ENCODE data around the gene TMEM17. TPM values are rescaled to one million over a fixed set of nuclear protein-coding genes. Genes with fewer than 3 reads are reported as not detected.
"Not testable (repeated sequence)": the region's sequence is repeated elsewhere in the genome, so short reads cannot be mapped to it uniquely, and the experiment has no call there.

Gene TMEM17
- total RNA-seq, 1 experiment from 2014 or later, result 1.1 TPM

DNA sequence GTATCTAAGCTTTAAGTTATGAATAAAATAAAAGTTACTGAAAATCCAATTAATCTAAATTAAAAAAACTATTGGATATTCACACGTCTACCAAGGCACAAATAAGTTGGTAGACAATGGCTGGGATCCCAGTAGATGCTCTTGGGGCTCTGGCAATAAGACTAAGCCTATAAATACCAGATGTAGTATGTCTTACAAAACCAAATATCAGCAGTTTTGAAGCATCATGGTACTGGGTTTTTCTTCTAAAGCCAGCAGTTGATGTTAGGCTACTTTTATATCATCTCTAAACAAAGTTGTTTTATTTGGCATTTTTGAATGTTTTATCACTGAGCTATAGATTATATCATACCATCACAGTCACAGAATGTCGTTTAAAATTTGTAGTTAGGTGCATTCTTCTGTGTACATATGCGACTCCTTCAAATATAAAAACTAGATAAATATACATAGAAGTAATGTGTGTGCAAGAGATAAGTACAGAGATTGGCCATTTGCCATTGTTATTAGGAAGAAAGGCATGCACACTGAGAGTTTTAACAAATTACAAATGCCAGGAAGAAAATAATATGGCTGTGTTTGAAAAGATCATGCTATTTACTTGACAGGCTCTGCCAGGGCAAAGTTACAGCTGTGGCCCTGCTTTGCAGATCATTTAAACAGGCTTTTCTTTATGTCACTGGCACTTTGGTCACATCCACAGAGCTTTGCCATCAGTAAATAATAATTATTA is 21.6 kb upstream of the TMEM17 start:
- Histone ChIP-seq H3K36me3 (replicated peaks; ENCODE audit: control insufficient read depth, insufficient read depth, low read length) (no peaks in the 10 kb centered on the region), H3K27me3 (ENCODE audit: control insufficient read depth, insufficient read depth, low read length) (no peaks in the 10 kb centered on the region), H3K4me3 (ENCODE audit: insufficient read depth, low read depth, low read length) (no peak overlapping the region)
- no peak for DNase-seq

DNA sequence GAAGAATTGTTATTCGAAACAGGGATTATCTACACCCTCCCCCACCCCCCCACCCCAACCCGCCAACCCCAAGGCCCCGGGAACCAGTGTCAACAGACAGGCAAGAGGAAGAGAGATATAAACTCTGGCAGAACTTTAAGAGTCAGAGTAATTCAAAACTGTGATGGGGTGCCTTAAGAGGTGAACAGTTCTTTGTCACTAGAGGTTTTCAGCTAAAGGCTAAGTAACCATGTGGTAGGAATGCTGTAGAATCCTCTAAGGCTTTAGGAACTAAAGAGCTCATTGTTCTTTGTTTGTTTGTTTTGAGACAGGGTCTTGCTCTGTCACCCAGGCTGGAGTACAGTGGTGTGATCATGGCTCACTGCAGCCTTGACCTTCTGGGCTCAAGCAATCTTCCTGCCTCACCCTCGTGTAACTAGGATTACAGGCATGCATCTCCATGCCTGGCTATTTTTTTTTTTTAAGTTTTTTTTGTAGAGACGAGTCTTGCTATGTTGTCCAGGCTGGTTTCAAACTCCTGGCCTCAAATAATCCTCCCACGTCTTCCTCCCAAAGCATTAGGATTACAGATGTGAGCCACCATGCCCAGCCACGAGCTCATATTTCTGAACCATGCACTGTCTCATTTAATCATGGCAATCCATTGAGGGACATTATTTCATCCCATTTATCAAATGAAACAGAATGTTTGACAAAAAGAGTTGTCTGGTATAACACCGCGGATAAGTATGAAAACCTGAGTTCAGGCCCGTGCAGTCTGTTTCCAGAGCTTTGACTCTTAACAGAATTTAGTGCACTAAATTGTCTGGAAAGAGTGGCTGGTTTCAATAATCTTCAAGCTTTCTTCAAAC is 20.8 kb upstream of the TMEM17 start:
- DNase-seq, result peak; percentile 75
- Histone ChIP-seq H3K36me3 (replicated peaks; ENCODE audit: control insufficient read depth, insufficient read depth, low read length) (no peaks in the 10 kb centered on the region), H3K4me3 (ENCODE audit: insufficient read depth, low read depth, low read length) (no peak overlapping the region), H3K27me3 (ENCODE audit: control insufficient read depth, insufficient read depth, low read length) (no peaks in the 10 kb centered on the region)

DNA sequence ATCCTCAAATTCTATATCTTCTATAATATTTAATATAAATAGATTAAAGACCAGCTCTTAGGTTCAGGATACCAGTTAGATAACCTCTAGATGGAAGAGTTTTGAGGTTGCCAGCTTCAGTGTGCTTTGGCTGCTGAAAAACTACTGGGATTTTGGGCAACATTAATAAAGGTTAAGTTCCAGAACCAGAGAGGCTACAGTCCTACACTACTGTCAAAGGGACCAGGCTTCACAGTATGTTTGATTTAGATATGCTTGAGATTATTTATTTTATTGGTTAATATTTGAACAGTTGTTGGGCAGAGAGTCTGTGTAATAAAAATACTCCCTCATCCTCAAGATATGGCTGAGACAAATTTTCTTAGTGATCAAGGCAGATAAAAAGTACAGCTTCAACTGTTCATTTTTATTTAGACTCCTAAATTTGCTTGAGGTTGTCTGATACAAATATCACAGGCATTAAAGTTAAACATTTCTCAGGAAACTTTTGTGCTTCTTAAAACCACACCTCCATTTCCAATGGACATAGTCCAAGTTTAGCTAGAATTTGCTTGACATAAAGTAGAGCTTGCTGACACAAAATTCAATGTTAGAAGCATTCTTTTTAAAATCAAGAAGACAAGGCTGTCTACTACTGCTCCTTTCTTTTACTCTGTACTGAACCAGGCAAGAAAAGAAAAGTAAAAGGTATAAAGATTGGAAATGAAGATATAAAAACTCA is 19.7 kb upstream of the TMEM17 start:
- Histone ChIP-seq H3K36me3 (replicated peaks; ENCODE audit: control insufficient read depth, insufficient read depth, low read length) (no peaks in the 10 kb centered on the region), H3K4me3 (ENCODE audit: insufficient read depth, low read depth, low read length) (no peak overlapping the region), H3K27me3 (ENCODE audit: control insufficient read depth, insufficient read depth, low read length) (no peaks in the 10 kb centered on the region)
- no peak for DNase-seq

DNA sequence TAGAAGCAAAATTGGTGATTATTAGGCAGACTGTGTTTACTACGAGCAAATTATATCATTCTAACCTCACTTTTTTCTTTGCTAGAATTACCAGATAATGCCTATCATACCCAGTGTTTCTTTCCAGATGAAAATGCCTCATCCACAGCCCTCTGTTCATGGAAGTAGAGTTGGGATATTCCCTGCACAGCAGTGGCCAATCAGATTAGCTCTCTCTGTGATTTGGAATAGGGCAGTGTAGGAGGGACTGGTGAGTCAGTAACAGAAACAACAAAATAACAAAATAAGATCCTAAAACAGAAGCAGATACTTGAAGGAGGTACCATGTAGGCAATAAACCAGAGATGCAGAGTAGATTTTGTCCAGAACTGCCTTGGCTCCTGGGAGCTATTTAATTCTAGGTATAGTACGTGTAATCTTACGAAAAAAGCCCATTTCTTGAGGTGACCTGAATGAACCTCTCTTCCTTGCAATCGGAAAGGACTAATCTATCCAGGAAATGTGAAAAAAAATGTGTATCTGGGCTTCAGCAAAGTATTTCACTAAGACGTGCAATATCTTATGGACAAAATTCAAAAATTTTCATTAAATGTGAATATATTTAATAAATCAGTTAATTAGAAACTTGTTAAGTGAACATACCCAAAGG is 18.4 kb upstream of the TMEM17 start:
- no peak for DNase-seq
- Histone ChIP-seq H3K27me3 (ENCODE audit: control insufficient read depth, insufficient read depth, low read length) (no peaks in the 10 kb centered on the region), H3K36me3 (replicated peaks; ENCODE audit: control insufficient read depth, insufficient read depth, low read length) (no peaks in the 10 kb centered on the region), H3K4me3 (ENCODE audit: insufficient read depth, low read depth, low read length) (no peak overlapping the region)

DNA sequence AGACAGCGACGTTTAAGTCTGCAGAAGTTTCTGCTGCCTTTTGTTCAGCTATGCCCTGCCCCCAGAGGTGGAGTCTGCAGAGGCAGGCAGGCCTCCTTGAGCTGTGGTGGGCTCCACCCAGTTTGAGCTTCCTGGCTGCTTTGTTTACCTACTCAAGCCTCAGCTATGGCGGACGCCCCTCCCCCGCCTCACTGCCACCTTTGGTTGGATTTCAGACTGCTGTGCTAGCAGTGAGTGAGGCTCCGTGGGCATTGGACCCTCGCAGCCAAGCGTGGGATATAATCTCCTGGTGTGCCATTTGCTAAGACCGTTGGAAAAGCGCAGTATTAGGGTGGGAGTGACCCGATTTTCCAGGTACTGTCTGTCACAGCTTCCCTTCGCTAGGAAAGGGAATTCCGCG is 15.1 kb upstream of the TMEM17 start:
- not testable (repeated sequence) for H3K36me3 ChIP-seq (replicated peaks; ENCODE audit: control insufficient read depth, insufficient read depth, low read length); H3K4me3 ChIP-seq (ENCODE audit: insufficient read depth, low read depth, low read length); DNase-seq; H3K27me3 ChIP-seq (ENCODE audit: control insufficient read depth, insufficient read depth, low read length)

DNA sequence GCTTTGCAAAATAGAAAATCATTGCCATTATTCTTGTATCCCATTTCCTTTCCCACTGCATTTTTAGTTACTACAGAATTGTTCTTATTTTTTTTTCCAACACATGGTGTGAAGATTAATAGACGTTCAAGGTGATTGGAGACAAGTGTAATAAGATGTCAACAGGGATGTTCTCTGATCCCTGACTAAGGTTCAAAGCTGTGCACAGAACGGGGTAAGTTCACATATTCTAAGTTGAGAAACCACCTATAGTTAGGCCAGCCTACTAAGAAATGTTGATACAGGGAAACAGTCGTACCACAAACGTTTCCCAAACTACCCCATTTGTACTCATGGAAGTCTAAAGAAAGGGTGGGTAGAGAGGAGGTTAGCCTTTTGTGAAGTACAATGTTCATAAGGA is 6.4 kb upstream of the TMEM17 start:
- DNase-seq, result no peak
- H3K4me3 ChIP-seq (ENCODE audit: insufficient read depth, low read depth, low read length), result no peak overlapping the region
- no peaks in the 10 kb centered on the region for H3K27me3 ChIP-seq (ENCODE audit: control insufficient read depth, insufficient read depth, low read length)

DNA sequence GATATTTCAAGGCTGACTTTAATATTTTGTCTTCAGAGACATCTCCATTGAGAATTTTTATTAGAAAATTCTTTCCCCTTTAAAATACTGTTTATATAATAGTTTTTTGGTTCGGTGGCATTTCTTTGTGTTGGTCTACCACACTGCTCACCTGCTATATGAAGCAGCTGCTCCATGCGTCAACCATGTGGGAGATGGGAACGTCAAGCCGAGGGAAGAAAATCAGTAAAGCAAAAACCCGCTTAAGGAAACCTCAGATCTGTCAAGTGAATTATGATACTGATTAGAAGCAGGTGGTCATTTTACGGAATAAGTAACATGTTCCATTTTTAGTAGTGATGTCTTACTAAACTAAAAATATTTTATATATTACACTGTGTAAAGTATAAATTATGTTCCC is 5.6 kb upstream of the TMEM17 start:
- no peak for DNase-seq
- Histone ChIP-seq H3K27me3 (ENCODE audit: control insufficient read depth, insufficient read depth, low read length) (no peaks in the 10 kb centered on the region), H3K36me3 (replicated peaks; ENCODE audit: control insufficient read depth, insufficient read depth, low read length) (no peaks in the 10 kb centered on the region), H3K4me3 (ENCODE audit: insufficient read depth, low read depth, low read length) (no peak overlapping the region)

More for the DNA sequence above, 6.4 kb upstream of the TMEM17 start:
- no peaks in the 10 kb centered on the region for H3K36me3 ChIP-seq (replicated peaks; ENCODE audit: control insufficient read depth, insufficient read depth, low read length)

DNA sequence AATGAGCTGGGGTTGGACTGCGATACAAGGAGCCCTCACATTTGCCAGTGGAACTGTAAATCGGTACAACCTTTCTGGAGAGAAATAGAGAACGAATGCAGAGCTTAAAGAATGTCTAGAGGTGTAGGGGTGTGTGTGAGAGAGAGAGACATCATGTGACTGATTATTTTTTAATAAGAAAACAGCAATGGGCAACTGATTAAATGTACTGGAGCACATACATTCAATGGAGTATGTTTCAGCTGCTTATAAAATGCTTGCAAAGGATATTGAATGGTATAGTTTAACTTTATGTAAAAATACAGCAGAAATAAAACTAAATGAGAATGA is 391 bp upstream of the TMEM17 start:
- no peak for DNase-seq
- Histone ChIP-seq H3K27me3 (ENCODE audit: control insufficient read depth, insufficient read depth, low read length) (no peaks in the 10 kb centered on the region), H3K36me3 (replicated peaks; ENCODE audit: control insufficient read depth, insufficient read depth, low read length) (no peaks in the 10 kb centered on the region), H3K4me3 (ENCODE audit: insufficient read depth, low read depth, low read length) (peak overlapping the region; percentile 75)

DNA sequence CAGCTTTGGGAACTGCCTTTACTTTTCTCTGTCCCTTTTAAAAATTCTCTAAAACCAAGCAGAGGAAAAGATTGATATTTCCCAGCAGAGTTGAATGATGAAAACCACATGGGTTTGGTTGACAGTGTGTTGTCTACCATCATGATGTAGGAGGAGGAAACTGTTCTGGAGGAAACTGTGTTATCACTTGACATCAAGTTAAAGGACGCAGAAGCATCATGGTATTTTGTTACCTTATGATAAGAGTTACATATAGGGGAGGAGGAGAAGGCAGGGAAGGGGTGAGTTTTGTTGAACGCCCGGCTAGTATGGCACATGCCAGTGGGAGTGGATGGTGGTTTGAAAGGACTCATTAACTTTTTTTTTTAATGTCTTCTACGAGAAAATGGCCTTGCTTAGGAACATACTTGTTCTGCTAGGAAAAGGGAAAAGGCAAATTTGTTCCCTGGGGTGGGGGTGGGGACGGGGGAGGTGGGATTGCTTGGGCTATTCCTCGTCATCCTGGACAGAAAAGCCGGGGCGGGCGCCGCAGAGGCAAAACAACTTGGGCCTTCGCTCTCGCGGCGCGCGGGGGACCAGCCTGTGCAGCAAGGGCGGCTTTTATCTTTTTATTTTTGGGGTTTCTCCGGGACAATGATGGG is 766 bp downstream of the TMEM17 start:
- Histone ChIP-seq H3K4me3 (ENCODE audit: insufficient read depth, low read depth, low read length) (peak overlapping the region; percentile 75), H3K27me3 (ENCODE audit: control insufficient read depth, insufficient read depth, low read length) (no peaks in the 10 kb centered on the region), H3K36me3 (replicated peaks; ENCODE audit: control insufficient read depth, insufficient read depth, low read length) (no peaks in the 10 kb centered on the region)
- DNase-seq, result no peak

DNA sequence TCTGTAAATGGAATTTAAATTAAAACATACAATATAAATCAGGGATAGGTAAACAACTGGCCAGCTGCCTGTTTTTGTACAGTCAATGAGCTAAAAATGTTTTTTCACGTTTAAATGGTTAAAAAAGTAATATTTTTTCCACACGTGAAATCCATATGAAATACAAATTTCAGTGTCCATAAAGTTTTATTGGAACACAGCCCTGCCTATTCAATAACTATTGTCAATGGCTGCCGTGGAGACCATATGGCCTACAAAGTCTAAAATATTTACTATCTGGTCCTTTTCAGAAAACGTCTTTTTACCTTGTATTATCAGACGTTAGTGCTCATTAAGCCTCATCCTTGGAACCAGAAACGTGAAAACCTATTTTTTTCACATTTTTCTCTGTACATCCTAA is 1.3 kb downstream of the TMEM17 start:
- Histone ChIP-seq H3K36me3 (replicated peaks; ENCODE audit: control insufficient read depth, insufficient read depth, low read length) (no peaks in the 10 kb centered on the region), H3K4me3 (ENCODE audit: insufficient read depth, low read depth, low read length) (no peak overlapping the region), H3K27me3 (ENCODE audit: control insufficient read depth, insufficient read depth, low read length) (no peaks in the 10 kb centered on the region)
- DNase-seq, result no peak

DNA sequence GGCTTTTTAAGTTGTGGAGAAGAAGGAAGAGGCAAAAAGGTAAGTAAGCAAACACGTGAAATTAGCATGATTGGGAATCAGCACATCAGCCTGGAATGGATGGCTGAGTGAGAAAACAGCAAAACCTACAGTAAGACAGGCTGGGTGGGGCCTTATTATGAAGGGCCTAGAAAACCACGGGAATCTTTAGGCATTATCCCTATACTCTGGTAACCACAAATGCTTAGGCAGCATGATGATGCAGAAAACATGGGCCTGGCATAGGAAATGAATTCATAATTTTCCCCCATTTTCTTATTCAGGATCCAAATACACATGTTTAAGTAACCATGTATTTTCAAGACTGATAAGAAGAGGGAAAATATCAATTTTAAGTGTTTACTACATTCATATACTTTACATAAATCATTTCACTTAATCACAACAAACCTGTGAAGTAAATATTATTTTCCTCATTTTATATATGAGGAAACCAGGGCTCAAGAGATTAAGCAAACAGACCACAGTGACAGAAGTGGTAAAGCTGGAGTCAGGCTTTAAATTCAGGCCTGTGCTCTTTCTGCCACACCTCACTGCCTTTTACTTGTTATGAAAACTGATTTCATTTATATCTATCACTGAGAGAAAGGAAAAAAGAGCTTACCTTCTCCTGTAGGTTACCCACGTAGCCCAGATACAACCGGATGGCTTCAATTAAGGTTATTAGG is 4.0 kb downstream of the TMEM17 start:
- DNase-seq, result no peak
- Histone ChIP-seq H3K4me3 (ENCODE audit: insufficient read depth, low read depth, low read length) (no peak overlapping the region), H3K36me3 (replicated peaks; ENCODE audit: control insufficient read depth, insufficient read depth, low read length) (no peaks in the 10 kb centered on the region), H3K27me3 (ENCODE audit: control insufficient read depth, insufficient read depth, low read length) (no peaks in the 10 kb centered on the region)

DNA sequence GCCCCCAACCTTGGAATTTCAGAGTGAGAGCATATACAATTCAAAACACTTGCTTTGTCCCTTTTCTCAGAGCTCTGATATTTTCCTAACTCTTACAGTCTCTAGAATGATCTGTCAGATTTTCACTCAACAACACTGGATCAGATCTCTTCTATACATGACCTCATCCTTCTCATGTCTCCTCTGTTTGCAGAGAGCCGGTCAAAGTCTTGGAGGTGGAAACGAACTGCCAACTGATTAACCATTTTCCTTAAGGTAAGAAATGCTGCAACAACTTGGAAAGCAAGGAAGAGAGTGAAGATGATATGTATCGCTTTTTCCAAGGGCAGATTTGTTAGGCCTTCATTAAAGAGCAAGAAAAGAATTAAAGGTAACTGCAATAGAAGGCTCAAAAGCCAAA is 4.9 kb downstream of the TMEM17 start:
- Histone ChIP-seq H3K27me3 (ENCODE audit: control insufficient read depth, insufficient read depth, low read length) (no peaks in the 10 kb centered on the region; the same call in 1 of the 2 replicates), H3K4me3 (ENCODE audit: insufficient read depth, low read depth, low read length) (no peak overlapping the region), H3K36me3 (replicated peaks; ENCODE audit: control insufficient read depth, insufficient read depth, low read length) (no peaks in the 10 kb centered on the region)
- DNase-seq, result no peak

DNA sequence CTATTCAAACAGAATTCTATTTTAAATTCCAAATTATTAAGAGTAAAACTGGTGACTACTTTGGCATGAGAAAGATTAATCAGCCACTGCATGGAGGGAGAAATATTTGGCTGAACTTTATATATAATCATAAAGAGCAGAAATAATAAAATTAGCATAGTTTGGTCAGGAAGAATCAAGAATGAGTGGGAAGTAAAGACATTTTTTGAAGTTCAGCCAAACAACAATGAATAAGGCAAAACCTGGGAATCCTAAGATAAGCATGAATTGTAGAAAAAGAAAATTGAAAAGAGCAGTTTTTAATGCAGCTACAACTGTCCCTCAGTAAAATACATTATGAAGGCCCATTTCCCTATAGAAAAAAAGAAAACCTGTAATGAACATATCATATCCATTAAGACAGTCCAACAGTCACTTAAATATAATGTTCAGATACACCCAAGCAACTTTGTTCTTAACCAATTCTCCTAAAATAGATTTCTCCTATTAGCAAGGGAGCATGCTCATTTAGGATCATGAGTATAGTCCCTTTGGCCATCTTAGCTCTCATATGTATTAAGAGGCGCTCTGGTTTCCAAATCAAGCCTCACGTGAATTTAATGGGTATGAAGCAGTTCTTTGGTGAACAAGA is 6.5 kb downstream of the TMEM17 start:
- no peak for DNase-seq
- H3K4me3 ChIP-seq (ENCODE audit: insufficient read depth, low read depth, low read length), result no peak overlapping the region
- no peaks in the 10 kb centered on the region; the same call in 1 of the 2 replicates for H3K27me3 ChIP-seq (ENCODE audit: control insufficient read depth, insufficient read depth, low read length)
- H3K36me3 ChIP-seq (replicated peaks; ENCODE audit: control insufficient read depth, insufficient read depth, low read length), result no peaks in the 10 kb centered on the region
